GDM1 (cell line): ENCODE measurements around the gene ANKRD40CL.
"Not testable (repeated sequence)": the region's sequence is repeated elsewhere in the genome, so short reads cannot be mapped to it uniquely, and the experiment has no call there.

Experiments
- DNase-seq: peaks from one replicate; lab custom pipeline; 2025; lab: John Stamatoyannopoulos, UW

Gene ANKRD40CL, protein sequence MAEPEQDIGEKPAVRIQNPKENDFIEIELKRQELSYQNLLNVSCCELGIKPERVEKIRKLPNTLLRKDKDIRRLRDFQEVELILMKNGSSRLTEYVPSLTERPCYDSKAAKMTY

DNA sequence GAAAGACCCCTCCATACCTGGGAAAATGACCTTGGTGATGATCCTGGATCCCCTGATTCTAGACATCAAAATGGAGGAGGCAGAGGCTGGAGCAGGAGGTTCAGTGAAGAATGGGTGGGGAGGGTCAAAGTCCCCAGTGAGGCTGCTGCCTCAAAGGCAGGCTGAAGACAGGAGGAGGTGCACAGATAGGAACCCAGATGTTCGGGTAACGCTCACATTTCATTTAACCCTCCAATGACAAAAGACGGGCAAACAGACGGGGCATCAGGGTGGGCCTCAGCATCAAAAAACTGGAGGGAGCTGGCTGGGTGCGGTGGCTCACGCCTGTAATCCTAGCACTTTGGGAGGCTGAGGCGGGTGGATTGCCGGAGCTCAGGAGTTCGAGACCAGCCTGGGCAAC, at the start of gene ANKRD40CL:
TSS of gene ANKRD40CL (minus strand) at position 73 of the 400 bp plus-strand sequence. CDS start 605 bp downstream, outside the sequence.
- no peak for DNase-seq

DNA sequence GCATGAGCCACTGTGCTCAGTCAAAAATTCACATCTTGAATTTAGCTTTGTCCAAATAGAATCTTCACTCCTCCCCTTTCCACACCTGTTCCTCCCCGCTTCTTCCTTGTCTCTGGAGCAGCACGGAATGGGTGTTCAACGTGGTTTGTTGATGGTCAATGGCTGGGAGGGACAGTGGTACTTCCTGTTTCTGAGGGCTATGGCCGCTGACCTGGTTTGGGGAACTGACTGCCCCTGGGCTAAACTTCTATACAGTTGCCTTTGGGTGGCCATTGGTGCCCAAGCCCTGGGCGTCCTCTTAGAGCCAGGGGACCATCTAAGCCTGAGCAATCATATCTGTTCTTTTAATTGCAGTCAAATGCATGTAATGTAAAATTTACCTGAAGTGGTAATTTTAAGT, 49.0 kb upstream of the ANKRD40CL start:
- DNase-seq = no peak

DNA sequence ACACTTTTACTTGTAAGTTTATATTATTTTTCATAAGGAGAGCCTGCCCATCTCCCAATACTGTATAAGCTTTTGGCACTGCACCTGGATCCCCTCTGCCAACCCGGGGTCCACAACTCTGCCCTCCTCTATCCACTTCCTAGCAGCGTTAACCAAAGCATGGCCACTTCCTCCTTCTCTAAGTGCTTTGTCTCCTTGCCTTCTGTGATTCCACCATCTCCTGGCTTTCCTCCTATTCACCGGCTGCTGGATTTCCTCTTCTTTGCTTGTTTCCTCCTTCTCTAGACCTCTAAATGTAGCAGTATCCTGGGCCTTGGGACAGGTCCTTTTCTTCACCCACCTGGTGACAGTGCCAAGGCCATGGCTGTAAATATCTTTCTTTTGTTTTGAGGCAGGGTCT, 48.1 kb upstream of the ANKRD40CL start:
- no peak for DNase-seq

DNA sequence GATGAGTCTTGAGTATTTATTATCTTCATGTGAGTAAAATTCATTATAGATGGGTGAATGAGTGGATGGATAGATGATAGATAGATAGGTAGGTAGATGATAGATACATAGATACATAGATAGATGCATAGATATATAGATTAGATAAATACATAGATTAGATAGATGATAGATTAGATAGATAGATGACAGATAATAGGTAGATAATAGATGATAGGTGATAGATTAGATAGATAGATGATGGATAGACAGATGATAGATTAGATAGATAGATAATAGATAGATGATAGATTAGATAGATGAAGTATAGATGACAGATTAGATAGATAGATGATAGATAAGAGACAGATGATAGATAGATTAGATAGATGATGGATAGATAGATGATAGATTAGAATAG, 46.3 kb upstream of the ANKRD40CL start:
- DNase-seq = no peak

DNA sequence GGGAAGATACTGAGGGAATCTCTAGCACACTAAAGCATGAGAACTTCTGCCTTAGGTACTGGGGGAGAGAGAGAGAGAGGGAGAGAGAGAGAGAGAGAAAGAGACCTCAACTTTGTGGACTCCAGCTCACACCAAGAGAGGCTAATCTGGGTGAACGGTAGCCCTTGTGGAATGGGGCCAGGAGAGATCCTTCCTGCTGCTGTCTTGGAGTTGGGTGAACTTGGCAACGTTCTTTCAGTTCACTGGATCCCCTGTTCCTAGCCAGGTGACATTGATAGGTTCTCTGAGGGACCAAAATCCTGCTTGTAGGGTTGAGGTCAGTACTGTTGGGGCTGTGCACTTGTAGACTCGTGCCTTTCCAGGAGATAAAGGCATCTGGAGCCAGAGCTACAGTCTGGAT, 41.6 kb upstream of the ANKRD40CL start:
- DNase-seq = no peak

DNA sequence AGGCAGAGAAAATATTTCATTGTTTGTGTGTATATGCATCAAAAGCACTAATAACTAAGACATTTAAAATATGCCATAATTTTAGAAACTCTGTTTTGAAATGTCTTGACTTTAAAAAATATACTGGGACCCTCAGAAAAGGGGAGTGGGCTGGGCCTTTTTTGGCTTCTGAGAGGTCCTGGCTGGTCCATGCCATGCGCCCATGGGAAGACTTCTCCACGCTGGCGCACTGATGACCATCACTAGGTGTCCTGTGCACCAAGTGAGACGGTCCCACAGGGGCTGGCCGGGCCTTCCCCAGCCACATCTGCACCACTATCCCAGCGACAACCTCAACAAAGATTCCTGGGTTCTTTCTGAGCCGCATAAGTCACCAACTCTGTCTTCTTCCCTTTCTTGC, 41.1 kb upstream of the ANKRD40CL start:
- no peak for DNase-seq

DNA sequence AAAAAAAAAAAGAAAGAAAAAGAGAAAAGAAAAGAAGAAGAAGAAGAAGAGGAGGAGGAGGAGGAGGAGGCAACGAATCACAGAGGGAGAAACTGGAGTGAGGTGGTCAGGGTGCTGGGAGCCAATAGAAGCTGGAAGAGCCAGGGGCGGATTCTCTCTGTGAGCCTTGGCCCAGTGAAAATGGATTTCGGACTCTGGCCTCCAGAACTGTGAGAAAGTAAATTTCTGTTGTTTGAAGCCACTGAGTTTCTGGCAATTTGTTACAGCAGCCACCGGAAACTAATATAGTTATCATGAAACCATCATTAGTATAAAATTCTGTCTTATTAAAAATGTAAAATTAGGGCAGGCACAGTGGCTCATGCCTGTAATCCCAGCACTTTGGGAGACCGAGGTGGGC, 40.4 kb upstream of the ANKRD40CL start:
- no peak for DNase-seq

DNA sequence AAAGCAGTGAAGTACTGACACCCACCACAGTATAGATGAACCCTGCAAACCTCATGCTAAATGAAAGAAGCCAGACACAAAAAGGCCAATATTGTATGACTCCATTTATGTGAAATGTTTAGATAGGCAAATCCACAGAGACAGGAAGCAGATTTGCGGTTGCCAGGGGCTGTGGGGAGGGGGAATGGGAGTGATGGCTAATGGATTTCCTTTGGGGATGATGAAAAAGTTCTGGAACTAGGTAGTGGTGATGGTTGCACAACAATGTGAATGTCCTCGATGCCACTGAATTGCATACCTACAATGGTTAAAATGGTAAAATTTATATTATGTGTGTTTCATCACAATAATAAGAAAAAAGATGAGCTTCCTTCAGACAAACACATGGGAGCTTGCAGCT, 39.7 kb upstream of the ANKRD40CL start:
- DNase-seq = no peak

DNA sequence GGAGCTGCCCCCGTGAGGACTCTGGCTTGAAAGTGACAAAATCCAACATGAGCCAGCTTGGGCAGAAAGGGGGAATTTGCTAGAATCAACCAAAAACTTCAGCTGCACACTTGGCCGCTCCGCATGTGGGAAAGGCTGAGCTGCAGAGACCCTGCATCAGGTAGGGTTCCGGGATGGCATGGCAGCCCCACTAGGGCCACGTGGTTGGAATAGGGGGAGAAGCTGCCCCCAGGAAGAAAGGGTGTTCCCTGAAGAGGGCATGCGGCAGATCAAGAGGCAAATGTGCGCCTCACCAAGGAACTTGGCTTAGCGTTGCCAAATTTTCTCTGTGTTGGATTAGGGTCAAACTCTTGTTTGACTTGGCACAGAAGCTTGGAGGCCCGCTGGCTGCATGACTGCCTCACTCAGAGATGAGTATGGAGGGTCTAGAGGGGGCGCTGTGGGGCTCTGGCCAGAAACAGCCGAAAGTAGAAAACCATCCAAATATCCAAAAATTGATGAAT, 38.9 kb upstream of the ANKRD40CL start:
- DNase-seq = no peak

DNA sequence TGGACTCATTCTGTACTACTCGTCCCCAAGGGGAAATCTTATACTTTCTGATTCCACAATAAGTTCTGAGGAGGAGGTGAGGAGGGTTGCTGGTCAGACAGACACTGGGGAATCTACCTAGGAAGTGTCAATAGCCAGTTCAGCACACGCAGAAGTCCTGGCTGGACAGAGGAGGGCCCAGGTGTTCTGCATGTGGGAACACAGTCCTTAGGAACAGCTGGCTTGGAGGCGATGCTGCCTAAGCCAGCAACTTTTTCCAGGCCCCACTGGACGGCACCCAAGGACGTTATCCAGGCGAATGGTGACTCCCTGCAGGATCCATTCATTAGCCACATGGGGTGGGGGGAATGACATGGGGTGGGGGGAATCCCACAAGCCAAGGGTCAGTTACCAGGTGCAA, 38.2 kb upstream of the ANKRD40CL start:
- DNase-seq = no peak

DNA sequence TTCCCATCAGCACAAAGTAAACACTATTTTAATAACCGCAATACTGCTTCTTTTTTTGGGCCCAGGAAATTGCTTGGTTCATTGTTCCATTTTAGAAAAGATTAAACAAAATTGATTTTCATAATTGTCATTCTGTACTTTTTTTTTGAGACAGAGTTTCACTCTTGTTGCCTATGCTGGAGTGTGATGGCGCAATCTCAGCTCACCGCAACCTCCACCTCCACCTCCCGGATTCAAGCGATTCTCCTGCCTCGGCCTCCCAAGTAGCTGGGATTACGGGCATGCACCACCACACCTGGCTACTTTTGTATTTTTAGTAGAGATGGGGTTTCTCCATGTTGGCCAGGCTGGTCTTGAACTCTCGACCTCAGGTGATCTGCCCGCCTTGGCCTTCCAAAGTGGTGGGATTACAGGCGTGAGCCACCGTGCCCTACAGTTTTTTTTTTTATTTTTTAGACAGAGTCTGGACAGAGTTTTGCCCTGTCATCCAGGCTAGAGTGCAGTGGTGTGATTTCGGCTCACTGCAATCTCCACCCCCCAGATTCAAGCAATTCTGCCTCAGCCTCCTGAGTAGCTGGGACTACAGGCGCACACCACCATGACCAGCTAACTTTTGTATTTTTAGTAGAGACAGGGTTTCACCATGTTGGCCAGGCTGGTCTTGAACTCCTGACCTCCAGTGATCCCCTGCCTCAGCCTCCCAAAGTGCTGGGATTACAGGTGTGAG, 37.6 kb upstream of the ANKRD40CL start:
- not testable (repeated sequence) for DNase-seq

DNA sequence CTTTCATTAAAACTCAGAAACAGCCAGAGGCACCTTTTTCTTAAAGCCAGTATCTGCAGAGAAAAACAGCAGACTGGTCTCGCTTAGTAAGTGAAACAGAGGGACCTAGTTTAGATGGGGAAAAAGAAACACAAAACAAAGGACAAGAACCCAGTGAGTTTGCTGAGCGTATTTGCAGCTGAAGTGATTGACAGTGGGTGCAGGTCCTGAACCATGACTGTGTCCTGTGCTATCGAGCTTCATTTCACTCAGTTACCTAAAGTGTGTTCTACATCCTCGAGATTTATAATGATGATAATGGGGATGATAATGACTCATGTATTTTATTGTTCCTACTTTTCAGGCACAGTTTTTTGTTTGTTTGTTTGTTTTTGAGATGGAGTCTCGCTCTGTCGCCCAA, 36.4 kb upstream of the ANKRD40CL start:
- DNase-seq = no peak

DNA sequence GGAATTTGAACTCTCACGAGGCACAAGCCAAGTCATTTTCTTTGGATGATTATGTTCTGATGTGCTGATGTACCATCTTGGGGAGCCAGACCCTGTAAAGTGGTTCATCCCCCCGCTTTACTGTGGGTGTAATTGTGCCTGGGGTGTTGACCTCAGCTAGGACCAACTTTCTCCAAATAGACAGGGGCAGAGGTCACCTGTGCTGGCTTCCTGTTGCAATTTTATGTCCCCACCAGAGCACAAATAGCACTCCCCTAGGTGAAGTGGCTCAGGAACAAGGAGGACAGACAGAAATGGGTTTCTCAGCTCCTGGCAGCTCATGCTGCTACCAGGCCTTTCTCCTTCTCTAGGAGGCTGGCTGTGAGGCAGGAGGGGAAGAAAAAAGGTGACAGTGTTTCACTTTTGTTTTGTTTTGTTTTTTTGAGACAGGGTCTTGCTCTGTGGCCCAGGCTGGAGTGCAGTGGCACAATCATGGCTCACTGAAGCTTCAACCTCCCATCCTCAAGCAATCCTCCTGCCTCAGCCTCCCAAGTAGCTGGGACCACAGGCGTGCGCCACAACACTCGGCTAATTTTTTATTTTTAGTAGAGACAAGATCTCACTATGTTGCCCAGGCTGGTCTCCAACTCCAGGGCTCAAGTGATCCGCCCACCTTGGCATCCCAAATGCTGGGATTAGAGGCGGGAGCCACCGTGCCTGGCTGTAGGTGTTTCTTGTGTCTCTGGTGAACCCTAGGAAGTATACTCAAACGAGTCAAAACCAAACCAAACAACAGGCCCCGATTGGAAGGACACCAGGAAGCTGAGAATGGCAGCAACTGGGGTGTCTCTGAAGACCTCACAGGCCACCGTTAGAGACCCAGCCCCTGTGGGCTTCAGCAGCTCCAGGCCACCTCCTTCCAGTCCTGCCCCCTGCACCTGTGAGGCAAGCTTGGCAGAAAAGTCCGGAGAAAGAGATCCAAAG, 35.6 kb upstream of the ANKRD40CL start:
- no peak for DNase-seq

DNA sequence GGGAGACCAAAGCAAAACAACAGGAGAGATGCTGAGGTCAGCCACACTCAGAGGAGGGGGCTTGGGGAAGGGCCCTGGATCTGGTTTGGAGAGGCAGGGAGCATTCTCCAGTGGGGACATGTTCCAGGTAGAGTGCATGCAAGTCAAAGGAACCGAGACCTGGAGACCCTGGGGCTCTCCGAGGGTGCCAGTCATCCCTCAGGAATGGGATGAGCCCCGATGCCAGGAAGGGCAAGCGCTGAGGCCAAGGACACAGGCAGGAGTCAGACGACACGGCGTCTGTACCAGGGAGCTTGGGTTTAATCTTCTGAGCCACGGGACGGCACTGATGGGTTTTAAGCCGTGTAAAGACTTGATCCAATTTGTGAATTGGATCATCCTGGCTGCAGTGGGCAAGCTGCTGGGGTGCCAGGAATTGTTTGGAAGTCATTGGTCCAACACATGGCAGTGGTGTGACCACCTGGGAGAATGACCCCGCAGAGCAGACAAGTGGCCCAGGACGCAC, 32.9 kb upstream of the ANKRD40CL start:
- no peak for DNase-seq

DNA sequence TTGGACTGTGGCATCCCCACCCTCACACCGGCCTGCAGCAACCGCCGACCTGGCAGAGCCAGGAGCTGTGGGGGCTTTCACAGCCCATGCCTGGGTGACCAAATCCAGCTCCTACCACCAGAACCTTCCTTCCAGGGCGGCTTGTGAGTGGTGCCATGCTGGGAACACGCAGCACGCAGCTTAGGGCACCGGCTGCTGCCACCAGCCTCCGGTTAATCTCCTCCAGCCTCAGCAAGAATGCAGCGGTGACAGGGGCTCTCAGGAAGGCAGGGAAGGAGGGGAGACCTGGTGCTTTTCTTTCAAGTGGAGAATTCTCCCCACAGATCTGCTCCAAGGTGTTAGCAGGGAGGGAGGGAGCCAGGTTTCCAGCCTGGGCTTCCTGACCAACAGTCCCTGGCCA, 32.3 kb upstream of the ANKRD40CL start:
- DNase-seq = no peak

DNA sequence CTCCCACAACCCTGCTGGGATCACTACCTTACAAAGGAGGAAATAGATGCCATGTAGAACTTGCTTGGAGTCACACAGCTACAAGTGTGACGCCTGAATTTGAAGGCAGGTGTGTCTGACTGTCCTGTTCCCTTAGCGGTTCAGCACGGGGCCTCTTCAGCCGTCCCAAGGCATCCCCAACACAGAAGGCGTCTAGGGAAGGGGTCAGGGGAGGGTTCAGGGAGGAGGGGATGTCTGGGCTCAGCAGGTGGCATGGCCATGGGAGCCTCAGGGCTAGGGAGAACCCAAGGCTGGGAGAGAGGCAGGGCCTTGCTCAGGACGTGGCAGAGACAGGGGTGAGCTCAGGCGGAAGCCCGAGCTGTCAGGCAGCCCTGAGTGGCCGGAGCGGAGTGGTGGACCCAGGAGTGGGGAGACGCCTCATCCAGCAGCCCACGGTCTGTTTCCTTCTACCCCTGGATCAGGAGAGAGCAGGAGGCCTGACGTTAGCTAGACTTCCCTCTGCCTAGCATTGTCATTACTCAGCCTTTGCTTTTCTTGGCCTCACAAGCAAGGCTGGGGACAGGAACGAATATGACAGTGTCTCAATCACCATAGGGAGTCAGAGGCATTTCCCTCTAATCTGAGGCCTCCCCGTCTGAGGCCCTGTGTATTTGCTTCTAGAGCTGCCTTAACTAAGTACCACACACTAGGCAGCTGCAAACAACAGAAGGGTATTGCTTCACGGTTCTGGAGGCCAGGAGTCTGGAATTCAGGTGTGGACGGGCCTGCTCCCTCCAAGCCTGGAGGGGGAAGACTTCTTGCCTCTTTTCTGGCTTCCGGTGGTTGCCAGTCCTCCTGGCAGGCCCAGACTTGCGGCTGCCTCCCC, 31.3 kb upstream of the ANKRD40CL start:
- no peak for DNase-seq

DNA sequence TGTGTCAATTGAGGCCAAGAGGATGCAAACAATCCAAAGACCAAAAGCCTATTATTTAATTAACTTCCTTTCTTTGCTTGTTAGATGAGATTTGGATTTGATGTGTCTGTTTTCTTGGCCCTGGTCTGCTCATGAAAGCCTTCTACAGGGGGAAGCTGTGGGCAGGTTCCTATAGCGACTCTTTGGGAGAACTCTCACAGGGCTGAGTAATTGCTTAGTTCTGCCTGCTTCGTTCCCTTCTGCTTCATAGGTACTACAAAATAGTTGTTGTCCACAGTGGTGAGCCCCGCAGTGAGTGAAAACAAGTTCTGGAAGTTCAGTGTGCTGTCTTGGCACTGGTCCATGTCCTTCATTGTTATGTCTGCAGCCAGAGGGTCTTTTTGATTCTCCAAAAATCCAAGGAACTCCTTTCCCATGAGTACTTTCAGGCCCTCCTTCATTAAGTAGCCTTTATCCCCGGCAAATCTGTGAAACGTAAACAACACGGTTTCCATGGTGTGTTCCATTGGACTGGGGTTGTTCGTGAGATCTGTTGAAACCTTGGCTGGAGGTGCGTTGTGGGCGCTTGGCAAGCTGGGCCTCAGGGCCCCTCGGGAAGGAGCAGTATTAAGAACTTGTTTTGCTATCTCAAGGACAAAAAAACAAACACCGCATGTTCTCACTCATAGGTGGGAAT, 30.0 kb upstream of the ANKRD40CL start:
- DNase-seq = peak; percentile 37

DNA sequence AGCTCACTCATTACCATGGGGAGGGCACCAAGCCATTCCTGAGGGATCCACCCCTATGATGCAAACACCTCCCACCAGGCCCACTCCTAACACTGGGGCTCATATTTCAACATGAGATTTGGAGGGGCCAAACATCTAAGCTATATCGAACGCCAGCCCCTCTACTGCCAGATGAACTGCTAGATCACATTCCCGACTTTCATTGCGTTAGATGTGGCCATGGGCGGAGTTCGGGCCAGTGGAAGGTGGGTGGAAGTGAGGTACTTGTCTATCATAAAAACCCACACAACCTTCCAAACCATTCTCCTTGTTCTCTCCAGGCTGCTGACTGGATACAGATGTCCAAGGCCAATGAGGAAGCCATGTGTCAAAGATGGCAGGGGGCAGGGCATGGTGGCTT, 27.0 kb upstream of the ANKRD40CL start:
- DNase-seq = no peak

DNA sequence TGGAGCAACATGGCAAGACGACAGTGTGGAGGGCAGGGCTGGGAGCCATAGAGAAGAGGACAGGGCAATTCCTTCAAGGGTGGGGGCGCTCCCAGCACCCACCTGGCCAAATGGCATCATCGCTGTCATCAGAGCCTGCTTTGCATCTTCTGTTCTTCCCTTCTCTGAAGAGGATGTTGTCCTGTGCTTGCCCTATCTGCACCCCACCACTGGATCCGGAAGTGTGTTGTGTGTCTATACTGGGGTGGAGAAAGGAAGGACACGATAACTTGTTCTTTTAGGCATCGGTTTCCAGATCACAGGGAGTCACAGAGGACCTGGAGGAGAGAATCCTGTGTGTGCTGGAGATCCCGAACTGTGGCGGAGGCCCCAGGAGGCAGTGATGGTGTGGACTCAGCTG, 25.7 kb upstream of the ANKRD40CL start:
- DNase-seq = no peak

DNA sequence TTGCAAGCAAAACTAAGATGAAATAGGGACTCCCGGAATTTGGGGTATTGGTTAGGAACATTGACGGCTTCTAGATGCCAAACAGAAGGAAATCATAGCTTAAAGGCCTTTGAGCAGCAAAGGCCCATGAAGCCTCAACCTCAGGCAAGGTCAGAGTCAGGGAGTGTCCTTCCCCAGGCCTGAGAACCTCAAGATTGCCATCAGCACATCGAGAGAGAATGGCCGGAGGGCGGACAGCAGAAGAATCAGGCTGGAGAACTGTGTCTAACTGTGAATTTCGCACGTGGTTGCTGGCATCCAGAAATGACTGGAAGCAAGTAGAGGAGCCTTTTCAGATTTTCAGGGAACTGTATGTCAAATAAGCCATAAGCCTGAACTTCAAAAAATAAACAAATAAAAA, 24.8 kb upstream of the ANKRD40CL start:
- no peak for DNase-seq

DNA sequence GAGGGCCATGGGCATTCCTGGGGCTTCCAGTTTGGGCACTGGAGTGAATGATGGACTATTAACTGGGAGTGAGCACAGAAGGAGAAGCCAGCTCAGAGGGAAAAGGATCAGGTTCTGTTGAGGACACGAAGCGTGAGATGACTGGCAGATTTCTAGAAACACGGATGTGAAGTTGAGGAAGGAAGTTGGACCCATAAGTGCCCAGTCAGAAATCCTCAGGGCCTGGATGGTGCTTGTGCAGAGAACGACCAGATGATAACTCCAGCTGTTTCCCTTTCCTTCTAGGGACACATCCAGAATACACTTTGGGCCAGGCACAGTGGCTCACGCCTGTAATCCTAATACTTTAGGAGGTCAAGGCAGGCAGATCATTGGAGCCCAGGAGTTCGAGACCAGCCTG, 23.3 kb upstream of the ANKRD40CL start:
- DNase-seq = peak; percentile 76
